ENCODE results near the gene ADRA2C. TPM values are rescaled to one million over a fixed set of nuclear protein-coding genes. Genes with fewer than 3 reads are reported as not detected.

Gene ADRA2C
- total RNA-seq, 1 experiment from 2014 or later, result 0.28 TPM

GRCh38 chr4:3796960-3797359, 30.8 kb downstream of the ADRA2C start:
- H3K4me1 Mint-ChIP-seq (ENCODE audit: insufficient read depth, unreplicated experiment), result no peaks in the 10 kb centered on the region
- no peak for DNase-seq (ENCODE audit: unreplicated experiment)
- intact Hi-C loops (cut with micrococcal nuclease), result no loop called here
- no peak for TF ChIP-seq CTCF (IDR thresholded peaks at IDR 0.05; ENCODE audit: unreplicated experiment)
- no TSS peak for BruUV-seq (replicated peaks)
- no peaks in the 10 kb centered on the region for H3K36me3 Mint-ChIP-seq (ENCODE audit: insufficient read depth, unreplicated experiment)
- no peak overlapping the region for H3K4me3 Mint-ChIP-seq (ENCODE audit: unreplicated experiment)
- peaks cover 11% of the 10 kb centered on the region for H3K9me3 Mint-ChIP-seq (ENCODE audit: unreplicated experiment)
- peaks cover 36% of the 10 kb centered on the region for H3K27me3 Mint-ChIP-seq (ENCODE audit: insufficient read depth, unreplicated experiment)
- ChIA-PET CTCF (no interaction called here), POLR2A (no interaction called here)
- no peak overlapping the region for H3K27ac Mint-ChIP-seq (ENCODE audit: low read depth, unreplicated experiment)

GRCh38 chr4:3797831-3798790, 31.9 kb downstream of the ADRA2C start:
- TF ChIP-seq CTCF (IDR thresholded peaks at IDR 0.05; ENCODE audit: unreplicated experiment), result no peak
- Mint-ChIP-seq H3K27me3 (ENCODE audit: insufficient read depth, unreplicated experiment) (peaks cover 36% of the 10 kb centered on the region), H3K9me3 (ENCODE audit: unreplicated experiment) (peaks cover 11% of the 10 kb centered on the region), H3K4me1 (ENCODE audit: insufficient read depth, unreplicated experiment) (no peaks in the 10 kb centered on the region), H3K4me3 (ENCODE audit: unreplicated experiment) (no peak overlapping the region), H3K27ac (ENCODE audit: low read depth, unreplicated experiment) (no peak overlapping the region), H3K36me3 (ENCODE audit: insufficient read depth, unreplicated experiment) (no peaks in the 10 kb centered on the region)
- DNase-seq (ENCODE audit: unreplicated experiment), result no peak
- intact Hi-C loops (cut with micrococcal nuclease), result no loop called here
- ChIA-PET POLR2A (no interaction called here), CTCF (interaction anchor here (0.7 kb wide), 2 partner anchors 284 to 536 kb away, joined by 3 to 4 read pairs; no protein-coding TSS in a partner anchor)
- no TSS peak for BruUV-seq (replicated peaks)

GRCh38 chr4:3799496-3799895, 33.3 kb downstream of the ADRA2C start:
- H3K36me3 Mint-ChIP-seq (ENCODE audit: insufficient read depth, unreplicated experiment), result no peaks in the 10 kb centered on the region
- no peaks in the 10 kb centered on the region for H3K4me1 Mint-ChIP-seq (ENCODE audit: insufficient read depth, unreplicated experiment)
- CTCF ChIA-PET, result no interaction called here
- H3K27me3 Mint-ChIP-seq (ENCODE audit: insufficient read depth, unreplicated experiment), result peaks cover 36% of the 10 kb centered on the region
- H3K27ac Mint-ChIP-seq (ENCODE audit: low read depth, unreplicated experiment), result no peak overlapping the region
- no peak overlapping the region for H3K4me3 Mint-ChIP-seq (ENCODE audit: unreplicated experiment)
- H3K9me3 Mint-ChIP-seq (ENCODE audit: unreplicated experiment), result peaks cover 10% of the 10 kb centered on the region
- TF ChIP-seq CTCF (IDR thresholded peaks at IDR 0.05; ENCODE audit: unreplicated experiment), result no peak
- intact Hi-C loops (cut with micrococcal nuclease), result no loop called here
- no peak for DNase-seq (ENCODE audit: unreplicated experiment)
- no TSS peak for BruUV-seq (replicated peaks)
- POLR2A ChIA-PET, result interaction anchor here (0.6 kb wide), 1 partner anchor 267 kb away, joined by 3 read pairs; the partner anchor contains the start of gene LRPAP1

- ChIA-PET POLR2A (interaction anchor here (0.5 to 0.6 kb wide), 2 partner anchors 8 to 268 kb away, joined by 3 read pairs; partner anchors contain the start of gene LRPAP1), CTCF (no interaction called here)
- Mint-ChIP-seq H3K36me3 (ENCODE audit: insufficient read depth, unreplicated experiment) (no peaks in the 10 kb centered on the region), H3K4me3 (ENCODE audit: unreplicated experiment) (no peak overlapping the region), H3K27ac (ENCODE audit: low read depth, unreplicated experiment) (no peak overlapping the region), H3K9me3 (ENCODE audit: unreplicated experiment) (peaks cover 1% of the 10 kb centered on the region), H3K4me1 (ENCODE audit: insufficient read depth, unreplicated experiment) (no peaks in the 10 kb centered on the region), H3K27me3 (ENCODE audit: insufficient read depth, unreplicated experiment) (peaks cover 36% of the 10 kb centered on the region)
- intact Hi-C loops (cut with micrococcal nuclease), result no loop called here
- DNase-seq (ENCODE audit: unreplicated experiment), result no peak
- BruUV-seq (replicated peaks), result no TSS peak
- TF ChIP-seq CTCF (IDR thresholded peaks at IDR 0.05; ENCODE audit: unreplicated experiment), result no peak
Observed at GRCh38 chr4:3800351-3800750, 34.2 kb downstream of the ADRA2C start.

Measured in MCF 10A (cell line).